Kidney epithelial cell (primary cell): Measurements from ENCODE around the gene C2CD4C. TPM values are rescaled to one million over a fixed set of nuclear protein-coding genes. Genes with fewer than 3 reads are reported as not detected.

Source experiments
- DNase-seq: peaks from one replicate; pipeline ENCODE4 v3.0.0-alpha.2; 2010; ENCODE audit warnings: low read depth
- H3K27me3 ChIP-seq: 2 replicates; pipeline ENCODE4 v1.6.0; 2011; ENCODE audit warnings: low read length; ENCODE audit not compliant: control insufficient read depth, insufficient read depth
- H3K36me3 ChIP-seq: 2 replicates; pipeline ENCODE4 v1.5.1; 2011; ENCODE audit warnings: low read length; ENCODE audit not compliant: control insufficient read depth, insufficient read depth
- H3K4me3 ChIP-seq: 2 replicates; pipeline ENCODE4 v1.5.1; 2011; ENCODE audit warnings: low read depth, mild to moderate bottlenecking, control low read depth, low read length
- total RNA-seq: library from RNA; depleted of rRNA; stranded (reverse); fragments of >200 nt; gene quantifications from 2 replicates; pipeline ENCODE4 v1.2.3, GENCODE V29; 2015
- TF ChIP-seq, protein P1 (sequence below): IDR thresholded peaks from 2 replicates; pipeline ENCODE4 v1.5.1; 2011; ENCODE audit warnings: mild to moderate bottlenecking, moderate library complexity, low read length, control low read depth, inconsistent platforms; ENCODE audit not compliant: insufficient read depth, poor library complexity, severe bottlenecking

C2CD4C gene
- total RNA-seq, 1 donor from 2014 or later: not detected

DNA sequence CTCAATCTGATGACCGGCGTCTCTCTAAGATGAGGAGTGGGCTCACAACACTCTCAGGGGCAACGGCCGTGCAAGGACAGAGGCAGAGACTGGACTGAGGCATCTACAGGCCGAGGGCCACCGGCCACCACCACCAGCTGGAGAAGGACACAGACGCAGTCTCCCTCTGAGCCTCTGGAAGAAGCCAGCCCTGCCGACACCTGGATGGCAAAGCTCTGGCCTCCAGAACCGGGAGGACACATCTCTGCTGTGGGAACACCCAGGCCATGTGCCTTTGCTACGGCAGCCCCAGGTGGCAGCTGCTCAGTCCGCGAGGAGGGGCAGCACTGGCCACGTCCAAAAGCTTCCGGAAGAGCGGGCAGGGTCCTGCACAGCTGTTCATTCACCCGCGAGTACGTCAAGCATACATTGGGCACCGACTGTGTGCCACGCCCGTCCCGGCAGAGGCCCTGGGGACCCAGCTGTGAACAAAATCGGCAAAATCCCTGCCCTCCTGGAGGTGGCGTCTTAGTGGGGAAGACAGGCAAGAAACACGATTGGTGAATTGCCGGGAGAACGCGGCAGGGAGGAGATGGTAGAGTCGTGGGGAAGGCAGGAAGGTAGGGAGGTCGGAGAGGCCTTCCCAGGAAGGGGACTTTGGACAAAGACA, 17.1 kb downstream of the C2CD4C start:
- no peaks in the 10 kb centered on the region for H3K36me3 ChIP-seq
- TF ChIP-seq, protein P1, sequence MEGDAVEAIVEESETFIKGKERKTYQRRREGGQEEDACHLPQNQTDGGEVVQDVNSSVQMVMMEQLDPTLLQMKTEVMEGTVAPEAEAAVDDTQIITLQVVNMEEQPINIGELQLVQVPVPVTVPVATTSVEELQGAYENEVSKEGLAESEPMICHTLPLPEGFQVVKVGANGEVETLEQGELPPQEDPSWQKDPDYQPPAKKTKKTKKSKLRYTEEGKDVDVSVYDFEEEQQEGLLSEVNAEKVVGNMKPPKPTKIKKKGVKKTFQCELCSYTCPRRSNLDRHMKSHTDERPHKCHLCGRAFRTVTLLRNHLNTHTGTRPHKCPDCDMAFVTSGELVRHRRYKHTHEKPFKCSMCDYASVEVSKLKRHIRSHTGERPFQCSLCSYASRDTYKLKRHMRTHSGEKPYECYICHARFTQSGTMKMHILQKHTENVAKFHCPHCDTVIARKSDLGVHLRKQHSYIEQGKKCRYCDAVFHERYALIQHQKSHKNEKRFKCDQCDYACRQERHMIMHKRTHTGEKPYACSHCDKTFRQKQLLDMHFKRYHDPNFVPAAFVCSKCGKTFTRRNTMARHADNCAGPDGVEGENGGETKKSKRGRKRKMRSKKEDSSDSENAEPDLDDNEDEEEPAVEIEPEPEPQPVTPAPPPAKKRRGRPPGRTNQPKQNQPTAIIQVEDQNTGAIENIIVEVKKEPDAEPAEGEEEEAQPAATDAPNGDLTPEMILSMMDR: no peak
- no peak overlapping the region for H3K4me3 ChIP-seq
- H3K27me3 ChIP-seq: peaks cover 11% of the 10 kb centered on the region
- no peak for DNase-seq

DNA sequence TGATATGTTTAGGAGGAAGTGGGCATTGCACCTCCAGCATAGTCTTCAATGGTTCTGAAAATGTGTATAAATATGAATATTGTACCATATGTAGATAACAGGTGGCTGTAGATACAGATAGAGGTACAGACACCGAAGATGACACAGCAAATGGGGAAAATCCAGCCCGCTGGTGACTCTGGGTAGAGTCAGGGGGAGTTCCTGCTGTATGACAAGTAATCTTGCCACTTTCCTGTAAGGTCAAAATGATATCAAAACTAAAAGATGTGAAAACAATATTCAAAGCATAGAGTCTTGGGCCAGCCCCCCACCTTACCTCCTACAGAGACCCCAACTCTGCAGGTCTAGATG, 17.8 kb downstream of the C2CD4C start:
- Histone ChIP-seq H3K4me3 (no peak overlapping the region), H3K27me3 (peaks cover 11% of the 10 kb centered on the region), H3K36me3 (no peaks in the 10 kb centered on the region)
- TF ChIP-seq, protein P1: no peak
- DNase-seq: no peak

- TF ChIP-seq, protein P1: no peak
- Histone ChIP-seq H3K36me3 (no peaks in the 10 kb centered on the region), H3K27me3 (peaks cover 11% of the 10 kb centered on the region), H3K4me3 (no peak overlapping the region)
- DNase-seq: no peak
Observed at GRCh38 chr19:390386-391206, 18.4 kb downstream of the C2CD4C start.

- no peaks in the 10 kb centered on the region for H3K36me3 ChIP-seq
- peaks cover 11% of the 10 kb centered on the region for H3K27me3 ChIP-seq
- TF ChIP-seq, protein P1: no peak
- DNase-seq: no peak
- no peak overlapping the region for H3K4me3 ChIP-seq
Observed at GRCh38 chr19:389935-390289, 19.0 kb downstream of the C2CD4C start.

DNA sequence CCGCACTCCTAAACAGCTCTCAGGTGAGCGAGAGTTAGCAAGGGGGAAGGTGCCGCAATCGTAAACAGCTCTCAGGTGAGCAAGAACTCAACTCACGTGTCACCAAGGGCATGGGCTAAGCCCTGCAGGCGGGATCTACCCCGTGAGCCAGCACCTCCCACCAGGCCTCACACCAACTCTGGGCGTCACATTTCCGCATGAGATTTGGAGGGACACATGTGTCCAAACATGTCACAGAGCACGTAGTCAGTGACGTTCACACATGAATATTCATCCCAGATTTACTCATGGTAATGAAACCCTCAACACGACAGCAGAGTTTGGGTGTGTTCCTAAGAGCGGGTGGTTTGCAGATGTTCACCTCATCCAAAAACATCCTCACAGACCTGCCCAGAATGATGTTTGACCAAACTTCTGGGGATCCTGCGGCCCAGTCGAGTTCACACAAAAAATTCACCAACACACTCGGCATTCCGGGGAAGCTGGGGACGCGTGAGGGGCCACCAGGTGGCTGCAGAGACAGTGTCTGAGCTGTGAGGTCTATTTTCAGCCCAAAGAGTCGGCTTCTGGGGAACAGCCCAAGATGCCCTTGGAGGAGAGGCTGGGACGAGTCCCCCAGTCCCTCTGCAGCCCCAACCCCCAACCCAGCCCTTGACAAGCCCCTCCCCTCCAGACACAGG, 19.6 kb downstream of the C2CD4C start:
- no peak for DNase-seq

More for the DNA sequence above, 19.6 kb downstream of the C2CD4C start:
- H3K36me3 ChIP-seq: no peaks in the 10 kb centered on the region
- H3K4me3 ChIP-seq: no peak overlapping the region
- TF ChIP-seq, protein P1: no peak
- peaks cover 12% of the 10 kb centered on the region for H3K27me3 ChIP-seq
